Fibroblast of the aortic adventitia (primary cell): Measurements from ENCODE around the gene INMT. TPM values are rescaled to one million over a fixed set of nuclear protein-coding genes. Genes with fewer than 3 reads are reported as not detected.

ENCODE experiments used
- DNase-seq: peaks from one replicate; pipeline ENCODE4 v3.0.0-alpha.2; 2010; ENCODE audit warnings: low read depth
- H3K4me3 ChIP-seq: 2 replicates; pipeline ENCODE4 v1.5.1; 2011; ENCODE audit warnings: low read depth, mild to moderate bottlenecking, control low read depth, low read length, moderate library complexity
- CTCF ChIP-seq: IDR thresholded peaks from 2 replicates; pipeline ENCODE4 v1.5.1; 2011; ENCODE audit warnings: mild to moderate bottlenecking, low read length, control low read depth, inconsistent platforms; ENCODE audit not compliant: insufficient read depth
- total RNA-seq: library from RNA; depleted of rRNA; stranded (reverse); fragments of >200 nt; gene quantifications from 2 replicates; pipeline ENCODE4 v1.2.3, GENCODE V29; 2012; ENCODE audit warnings: low replicate concordance

INMT gene
- total RNA-seq, 1 donor = 2.5 TPM

GRCh38 chr7:30805081-30805691, 53.3 kb downstream of the INMT start:
- DNase-seq = peak; percentile 43
- TF ChIP-seq CTCF = no peak

GRCh38 chr7:30805931-30806330, 54.0 kb downstream of the INMT start:
- no peak for TF ChIP-seq CTCF
- no peak overlapping the region for H3K4me3 ChIP-seq
- DNase-seq = no peak

More at GRCh38 chr7:30805081-30805691, 53.3 kb downstream of the INMT start:
- H3K4me3 ChIP-seq = no peak overlapping the region

Other genes with a start within 250 kb of the INMT start
- gene GGCT, start 247.3 kb upstream of the INMT start, total RNA-seq = 27.3 and 47.8 TPM in 2 replicates
- 298 and 452 TPM in 2 replicates for gene GARS1, start 157.3 kb upstream of the INMT start, total RNA-seq
- gene CRHR2, start 69.7 kb upstream of the INMT start, total RNA-seq = not detected in 2 replicates
- 7.3 and 13.2 TPM in 2 replicates for gene MINDY4, start 19.3 kb downstream of the INMT start, total RNA-seq
- gene AQP1, start 159.7 kb downstream of the INMT start, total RNA-seq = 2.8 and 4.5 TPM in 2 replicates
- not detected in 2 replicates for gene GHRHR, start 211.8 kb downstream of the INMT start, total RNA-seq